Measurements from ENCODE around the gene TRIM33. TPM values are rescaled to one million over a fixed set of nuclear protein-coding genes. Genes with fewer than 3 reads are reported as not detected.

The TRIM33 gene
- total and polyA plus RNA-seq, 2 donors (not counting 1 experiment from before 2014, with no cell fraction given) = 13.7 to 61.0 TPM

DNA sequence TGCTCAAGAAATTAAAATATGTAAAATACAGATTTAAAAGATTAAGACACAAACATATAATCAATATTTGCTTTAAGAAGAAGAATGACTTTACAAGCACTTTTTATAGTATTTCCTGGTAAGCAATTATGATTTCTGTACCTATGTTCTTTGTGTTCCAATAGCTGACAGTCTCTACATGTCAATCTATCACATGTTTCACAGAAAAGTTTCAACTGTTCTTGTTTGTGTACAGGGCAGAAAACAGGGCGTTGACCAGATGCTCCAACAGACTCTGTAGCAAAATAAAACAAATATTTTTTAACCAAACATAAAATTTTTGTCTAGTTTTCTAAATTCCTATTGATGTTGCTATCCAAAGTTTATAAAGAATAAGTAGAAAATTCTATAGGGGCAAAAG is 48.0 kb downstream of the TRIM33 start:
- TF ChIP-seq, protein P1, sequence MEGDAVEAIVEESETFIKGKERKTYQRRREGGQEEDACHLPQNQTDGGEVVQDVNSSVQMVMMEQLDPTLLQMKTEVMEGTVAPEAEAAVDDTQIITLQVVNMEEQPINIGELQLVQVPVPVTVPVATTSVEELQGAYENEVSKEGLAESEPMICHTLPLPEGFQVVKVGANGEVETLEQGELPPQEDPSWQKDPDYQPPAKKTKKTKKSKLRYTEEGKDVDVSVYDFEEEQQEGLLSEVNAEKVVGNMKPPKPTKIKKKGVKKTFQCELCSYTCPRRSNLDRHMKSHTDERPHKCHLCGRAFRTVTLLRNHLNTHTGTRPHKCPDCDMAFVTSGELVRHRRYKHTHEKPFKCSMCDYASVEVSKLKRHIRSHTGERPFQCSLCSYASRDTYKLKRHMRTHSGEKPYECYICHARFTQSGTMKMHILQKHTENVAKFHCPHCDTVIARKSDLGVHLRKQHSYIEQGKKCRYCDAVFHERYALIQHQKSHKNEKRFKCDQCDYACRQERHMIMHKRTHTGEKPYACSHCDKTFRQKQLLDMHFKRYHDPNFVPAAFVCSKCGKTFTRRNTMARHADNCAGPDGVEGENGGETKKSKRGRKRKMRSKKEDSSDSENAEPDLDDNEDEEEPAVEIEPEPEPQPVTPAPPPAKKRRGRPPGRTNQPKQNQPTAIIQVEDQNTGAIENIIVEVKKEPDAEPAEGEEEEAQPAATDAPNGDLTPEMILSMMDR (IDR thresholded peaks at IDR 0.05) = no peak
- no peak for TF ChIP-seq EZH2 (IDR thresholded peaks at IDR 0.05; ENCODE audit: borderline replicate concordance, insufficient read depth, low read depth, low read length, poor library complexity, severe bottlenecking)
- peaks cover 28% of the 10 kb centered on the region for H3K4me1 Mint-ChIP-seq
- peaks cover 49% of the 10 kb centered on the region for H3K79me2 ChIP-seq (ENCODE audit: control insufficient read depth, insufficient read depth, low read length)
- no peak overlapping the region for H2AFZ ChIP-seq (ENCODE audit: insufficient read depth, low read depth, low read length, poor library complexity, severe bottlenecking)
- WGBS (ENCODE audit: insufficient coverage) = no CpG with 5 or more reads among the region's 1 CpG
- no peaks in the 10 kb centered on the region for H3K9me3 ChIP-seq (ENCODE audit: control extremely low read depth in 1 of 3, control insufficient read depth in 2 of 3, insufficient read depth in 1 of 3, low read length in 2 of 3)
- H3K4me1 ChIP-seq (ENCODE audit: control insufficient read depth in 2 of 2, insufficient read depth in 2 of 2, low read length in 2 of 2) = peaks cover 8 to 11% of the 10 kb centered on the region in 2 donors
- ChIA-PET CTCF (no interaction called here), POLR2A (no interaction called here)
- H3K4me3 ChIP-seq (ENCODE audit: control extremely low read depth in 1 of 5, extremely low read depth in 1 of 5, insufficient read depth in 1 of 5, low read depth in 2 of 5, low read length in 4 of 5) = no peak overlapping the region
- H3K4me3 Mint-ChIP-seq = no peak overlapping the region
- no peak overlapping the region for H3K27ac ChIP-seq (ENCODE audit: low read length in 2 of 2)
- no peak overlapping the region for H3K4me2 ChIP-seq (replicated peaks; ENCODE audit: low read depth, low read length, poor library complexity, severe bottlenecking)
- intact Hi-C loops (cut with micrococcal nuclease) = no loop called here
- peaks cover 8 to 29% of the 10 kb centered on the region in 2 experiments for H3K36me3 ChIP-seq (replicated peaks in 1 of 2; ENCODE audit: control extremely low read depth in 1 of 2, control insufficient read depth in 1 of 2, extremely low read depth in 1 of 2, insufficient read depth in 2 of 2, low read length in 1 of 2)
- DNase-seq = no peak
- H3K27me3 Mint-ChIP-seq = no peaks in the 10 kb centered on the region
- ATAC-seq (ENCODE audit: low read depth) = no peak
- no peaks in the 10 kb centered on the region for H3K27me3 ChIP-seq (replicated peaks in 1 of 4; ENCODE audit: control extremely low read depth in 1 of 4, control insufficient read depth in 3 of 4, insufficient read depth in 4 of 4, low read length in 3 of 4)
- H3K9me3 Mint-ChIP-seq (ENCODE audit: insufficient read depth) = peaks cover 4% of the 10 kb centered on the region
- peaks cover 36% of the 10 kb centered on the region for H4K20me1 ChIP-seq (ENCODE audit: control insufficient read depth, insufficient read depth, low read length, poor library complexity, severe bottlenecking)
- no peak overlapping the region for H3K27ac Mint-ChIP-seq
- no peak overlapping the region for H3K9ac ChIP-seq (ENCODE audit: low read length)

DNA sequence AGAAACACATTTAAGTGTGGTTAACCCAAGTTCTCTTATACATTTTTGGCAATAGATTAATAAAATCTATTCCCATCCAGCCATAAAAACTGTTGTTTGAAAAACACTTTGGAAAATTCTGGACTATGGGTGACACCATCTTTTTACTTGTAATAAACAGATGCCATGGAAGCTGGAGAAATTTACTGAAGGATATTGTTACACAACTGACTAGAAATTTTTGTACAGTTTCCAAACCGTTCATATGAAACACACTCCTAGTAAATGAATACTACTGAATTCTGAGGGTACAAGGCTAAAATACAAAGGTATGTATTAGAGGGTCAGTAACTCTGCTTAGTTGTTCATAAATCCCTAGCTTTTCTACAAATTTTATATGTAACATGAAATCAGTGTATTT is 48.7 kb downstream of the TRIM33 start:
- peaks cover 4% of the 10 kb centered on the region for H3K9me3 Mint-ChIP-seq (ENCODE audit: insufficient read depth)
- Histone ChIP-seq H3K4me2 (replicated peaks; ENCODE audit: low read depth, low read length, poor library complexity, severe bottlenecking) (no peak overlapping the region), H3K4me3 (ENCODE audit: control extremely low read depth in 1 of 5, extremely low read depth in 1 of 5, insufficient read depth in 1 of 5, low read depth in 2 of 5, low read length in 4 of 5) (no peak overlapping the region), H3K27me3 (replicated peaks in 1 of 4; ENCODE audit: control extremely low read depth in 1 of 4, control insufficient read depth in 3 of 4, insufficient read depth in 4 of 4, low read length in 3 of 4) (no peaks in the 10 kb centered on the region), H3K4me1 (ENCODE audit: control insufficient read depth in 2 of 2, insufficient read depth in 2 of 2, low read length in 2 of 2) (peaks cover 1 to 5% of the 10 kb centered on the region in 2 donors), H3K9ac (ENCODE audit: low read length) (no peak overlapping the region), H2AFZ (ENCODE audit: insufficient read depth, low read depth, low read length, poor library complexity, severe bottlenecking) (no peak overlapping the region), H3K36me3 (replicated peaks in 1 of 2; ENCODE audit: control extremely low read depth in 1 of 2, control insufficient read depth in 1 of 2, extremely low read depth in 1 of 2, insufficient read depth in 2 of 2, low read length in 1 of 2) (peaks cover 8 to 30% of the 10 kb centered on the region in 2 experiments), H4K20me1 (ENCODE audit: control insufficient read depth, insufficient read depth, low read length, poor library complexity, severe bottlenecking) (peaks cover 30% of the 10 kb centered on the region), H3K79me2 (ENCODE audit: control insufficient read depth, insufficient read depth, low read length) (peaks cover 43% of the 10 kb centered on the region), H3K9me3 (ENCODE audit: control extremely low read depth in 1 of 3, control insufficient read depth in 2 of 3, insufficient read depth in 1 of 3, low read length in 2 of 3) (no peaks in the 10 kb centered on the region), H3K27ac (ENCODE audit: low read length in 2 of 2) (no peak overlapping the region)
- H3K4me3 Mint-ChIP-seq = no peak overlapping the region
- WGBS (ENCODE audit: insufficient coverage) = no CpG with 5 or more reads among the region's 1 CpG
- TF ChIP-seq, protein P1 (IDR thresholded peaks at IDR 0.05) = no peak
- TF ChIP-seq EZH2 (IDR thresholded peaks at IDR 0.05; ENCODE audit: borderline replicate concordance, insufficient read depth, low read depth, low read length, poor library complexity, severe bottlenecking) = no peak
- H3K27ac Mint-ChIP-seq = no peak overlapping the region
- DNase-seq (no peak), ATAC-seq (ENCODE audit: low read depth) (no peak)
- CTCF ChIA-PET = no interaction called here
- POLR2A ChIA-PET = no interaction called here
- intact Hi-C loops (cut with micrococcal nuclease) = no loop called here
- H3K27me3 Mint-ChIP-seq = no peaks in the 10 kb centered on the region
- peaks cover 22% of the 10 kb centered on the region for H3K4me1 Mint-ChIP-seq

Data from B cell (primary cell).